HG02610 (cell line): ENCODE results near the gene AMZ1.
"Not testable (repeated sequence)": the region's sequence is repeated elsewhere in the genome, so short reads cannot be mapped to it uniquely, and the experiment has no call there.

ENCODE experiments used
- ATAC-seq: cut with Tn5 transposase; IDR thresholded peaks from one replicate; pipeline ENCODE4 v1.9.1; 2021; ENCODE audit warnings: mild to moderate bottlenecking, moderate library complexity; ENCODE audit not compliant: unreplicated experiment

The AMZ1 gene

DNA sequence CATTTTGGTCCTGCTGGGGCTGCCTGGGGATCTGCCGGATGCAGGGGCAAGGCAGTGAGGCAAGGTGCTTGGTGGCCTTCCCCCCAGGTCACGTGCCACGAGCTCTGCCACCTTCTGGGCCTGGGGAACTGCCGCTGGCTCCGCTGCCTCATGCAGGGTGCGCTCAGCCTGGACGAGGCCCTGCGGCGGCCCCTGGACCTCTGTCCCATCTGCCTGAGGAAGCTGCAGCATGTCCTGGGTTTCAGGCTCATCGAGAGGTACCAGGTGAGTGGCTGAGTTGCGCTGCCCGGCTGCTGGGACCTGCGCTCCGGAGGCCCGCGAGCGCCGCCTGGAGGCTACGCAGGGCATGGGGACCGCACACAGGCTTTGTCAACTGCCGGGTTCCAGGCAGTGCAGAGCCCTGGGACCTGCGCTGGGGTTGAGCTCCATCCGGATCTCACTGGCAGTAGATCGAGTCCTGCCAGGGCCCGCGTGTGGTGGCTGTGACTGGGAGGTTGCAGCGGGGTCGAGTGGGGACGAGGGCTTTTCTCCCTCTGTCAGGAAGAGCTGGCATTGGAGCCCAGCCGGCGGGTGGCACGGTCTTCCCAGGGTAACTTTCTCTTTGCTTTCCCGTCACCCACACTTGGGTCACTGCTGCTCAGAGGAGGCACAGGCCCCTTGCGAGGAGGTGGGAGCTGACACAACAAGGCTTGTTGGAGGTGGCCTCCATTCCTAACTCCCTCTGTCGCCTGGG is 21.7 kb downstream of the AMZ1 start:
- peak; percentile 41 for ATAC-seq

DNA sequence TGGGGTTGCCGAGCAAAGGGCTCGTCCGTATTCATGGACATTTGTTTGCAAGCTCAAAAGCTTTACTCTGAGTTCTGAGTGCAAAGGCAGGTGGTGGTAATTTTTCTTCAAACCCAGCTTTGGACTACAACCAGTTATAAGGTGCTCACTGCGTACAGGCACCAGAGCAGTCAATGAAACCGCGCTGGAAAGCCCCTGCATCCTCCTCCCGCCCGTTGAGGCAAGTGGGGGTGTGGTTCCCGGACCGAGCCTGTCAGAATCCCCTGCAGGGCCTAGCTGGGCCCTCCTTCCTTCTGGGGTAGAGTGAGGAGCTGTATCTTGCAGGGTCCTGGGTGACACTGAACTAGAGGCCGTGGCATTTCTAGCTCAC is 22.3 kb downstream of the AMZ1 start:
- ATAC-seq: peak; percentile 63

DNA sequence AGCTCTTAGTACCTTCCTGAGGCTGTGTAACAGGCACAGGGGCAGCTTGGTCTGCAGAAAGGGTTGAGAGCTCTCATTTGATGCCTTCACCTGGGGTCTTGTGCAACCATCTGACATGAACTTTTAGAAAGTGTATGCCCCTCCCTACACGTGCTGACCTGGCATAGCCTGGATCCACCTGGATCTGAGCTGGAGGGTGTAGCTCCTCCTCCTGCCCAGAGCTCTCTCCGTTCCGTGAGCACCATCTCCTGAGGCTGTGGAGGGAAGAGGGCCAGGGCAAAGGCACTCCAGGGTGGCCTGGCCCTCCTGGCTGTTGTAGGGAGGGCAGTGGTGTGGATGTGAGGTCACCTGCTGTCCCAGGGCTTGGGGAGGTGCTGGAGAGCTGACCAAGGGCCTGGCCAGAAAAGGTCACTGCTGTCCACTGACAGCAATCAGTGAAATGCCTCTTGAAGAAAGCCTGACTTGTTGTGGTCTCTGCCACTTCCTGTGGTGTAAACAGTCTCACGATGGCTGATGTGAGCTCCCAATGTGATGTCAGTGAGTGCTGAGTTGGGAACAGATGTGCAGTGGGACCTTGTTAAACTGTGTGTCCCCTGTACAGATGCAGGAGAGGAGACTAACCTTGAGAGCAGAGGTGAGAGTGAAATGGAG is 23.0 kb downstream of the AMZ1 start:
- peak; percentile 37 for ATAC-seq

DNA sequence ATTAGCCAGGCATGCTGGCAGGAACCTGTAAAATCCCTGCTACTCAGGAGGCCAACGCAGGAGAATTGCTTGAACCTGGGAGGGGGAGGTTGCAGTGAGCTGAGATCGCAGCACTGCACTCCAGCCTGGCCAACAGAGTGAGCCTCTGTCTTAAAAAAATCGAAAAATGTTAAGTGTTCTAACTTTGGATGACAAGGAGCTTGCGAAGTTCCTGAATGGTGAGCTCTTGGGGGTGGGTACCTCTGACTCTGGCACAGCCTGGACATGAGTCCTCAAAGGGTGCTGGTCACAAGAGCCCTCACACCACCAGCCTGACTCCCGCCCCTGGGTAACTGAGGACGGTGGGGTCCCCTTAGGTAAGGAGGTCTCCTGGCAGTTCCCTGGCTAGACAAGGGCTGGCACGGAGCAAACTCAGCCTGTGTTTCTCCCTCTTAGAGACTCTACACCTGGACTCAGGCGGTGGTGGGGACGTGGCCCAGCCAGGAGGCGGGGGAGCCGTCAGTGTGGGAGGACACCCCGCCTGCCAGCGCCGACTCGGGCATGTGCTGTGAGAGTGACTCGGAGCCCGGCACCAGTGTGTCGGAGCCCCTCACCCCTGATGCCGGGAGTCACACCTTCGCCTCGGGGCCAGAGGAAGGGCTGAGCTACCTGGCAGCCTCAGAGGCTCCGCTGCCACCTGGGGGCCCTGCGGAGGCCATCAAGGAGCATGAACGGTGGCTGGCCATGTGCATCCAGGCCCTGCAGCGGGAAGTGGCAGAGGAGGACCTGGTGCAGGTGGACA is 24.1 kb downstream of the AMZ1 start:
- ATAC-seq: no peak

DNA sequence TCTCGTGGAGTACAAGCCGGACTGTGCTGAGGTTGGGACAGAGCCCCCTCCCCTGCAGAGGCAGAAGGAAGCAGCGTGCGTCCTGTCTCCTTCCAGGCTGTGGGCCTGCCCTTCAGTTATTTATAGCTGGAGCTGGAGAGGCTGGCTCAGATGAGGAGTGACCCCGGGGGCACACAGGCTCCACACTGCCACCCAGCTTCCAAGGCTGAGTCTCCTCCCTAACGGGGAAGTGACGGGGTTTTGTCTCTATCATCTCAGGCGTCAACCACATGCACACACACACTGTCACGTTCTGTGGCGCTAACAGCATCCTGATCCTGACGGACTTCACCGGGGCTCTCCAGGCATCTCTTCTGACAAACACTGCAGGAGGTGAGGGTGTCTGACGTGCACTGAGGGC is 25.4 kb downstream of the AMZ1 start:
- no peak for ATAC-seq

DNA sequence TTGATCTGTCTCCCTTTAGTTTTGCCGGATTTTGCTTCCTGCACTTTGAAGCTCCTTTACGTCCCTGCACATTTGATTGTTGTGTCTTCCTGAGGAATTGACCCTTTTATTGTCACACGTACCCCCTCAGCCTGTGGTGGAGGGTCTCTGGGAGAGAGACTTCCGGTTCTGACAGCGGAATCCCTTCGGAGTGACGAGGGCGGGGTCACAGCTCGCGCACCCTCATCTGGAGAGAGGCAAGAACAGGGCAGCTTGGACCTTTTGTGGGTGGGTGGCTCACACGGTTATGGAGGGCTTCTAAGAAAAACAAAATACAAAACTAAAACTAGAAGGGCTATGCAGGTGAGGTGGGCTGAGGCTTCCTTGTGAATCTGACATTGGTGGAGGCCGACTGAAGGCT is 26.0 kb downstream of the AMZ1 start:
- no peak for ATAC-seq

DNA sequence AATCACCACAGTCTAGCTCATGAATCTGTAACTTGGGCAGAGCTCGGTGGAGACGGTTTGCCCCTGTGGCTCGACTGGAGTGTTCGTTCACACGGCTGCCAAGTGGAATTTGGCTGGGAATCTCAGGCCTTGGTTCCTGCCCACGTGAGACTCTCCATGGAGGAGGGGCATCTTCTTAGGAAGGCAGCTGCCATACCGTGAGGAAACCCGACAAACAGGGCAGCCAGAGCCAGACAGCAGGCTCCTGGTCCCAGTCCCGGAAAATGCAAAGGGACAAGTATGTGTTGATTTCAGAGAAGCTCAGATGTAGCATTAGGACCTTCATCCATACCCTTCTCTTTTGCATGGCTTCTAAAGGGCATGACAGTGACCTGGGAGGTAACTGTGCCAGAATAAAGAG is 26.6 kb downstream of the AMZ1 start:
- no peak for ATAC-seq

DNA sequence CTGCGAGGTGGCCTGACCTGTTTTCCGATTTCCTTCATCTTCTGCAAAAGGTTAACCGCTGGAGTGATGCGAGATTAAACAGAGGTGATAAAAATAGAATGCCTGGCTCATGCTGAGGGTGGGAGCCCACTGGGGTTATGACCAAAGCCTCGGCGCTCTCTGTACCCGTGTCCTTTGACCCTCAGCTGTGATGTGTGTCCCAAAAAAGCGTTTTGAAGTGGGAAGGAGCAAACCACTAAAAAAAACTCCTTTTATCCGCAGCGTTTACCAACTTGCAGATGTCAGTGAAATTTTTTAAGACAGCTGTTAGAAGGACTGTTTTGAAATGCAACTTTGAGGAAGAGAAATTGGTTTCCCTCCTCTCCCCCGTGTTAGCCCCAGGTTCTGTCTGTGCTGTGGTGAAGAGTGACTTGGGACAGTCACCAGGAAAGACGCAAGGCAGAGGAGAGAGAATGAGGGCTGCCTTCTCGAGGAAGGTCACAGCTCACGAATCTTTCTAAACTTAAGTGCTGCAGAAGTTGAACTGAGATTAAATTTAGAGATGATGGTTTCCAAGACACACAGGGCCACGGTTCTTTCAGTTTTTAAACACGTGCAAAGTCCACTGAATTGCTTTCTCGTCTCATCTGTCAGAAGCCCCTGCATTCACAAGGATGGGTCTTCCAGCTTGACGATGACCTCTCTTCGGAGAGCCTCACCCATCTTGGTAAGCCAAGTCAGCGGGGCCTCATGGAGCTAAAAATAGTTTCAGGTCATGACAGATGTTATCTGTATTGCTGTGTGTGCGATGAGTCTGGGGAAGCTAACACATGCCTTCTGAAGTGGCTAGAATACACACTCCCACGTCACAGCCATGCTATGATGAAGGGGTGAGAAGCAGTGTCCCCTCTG is 27.6 kb downstream of the AMZ1 start:
- ATAC-seq: no peak

DNA sequence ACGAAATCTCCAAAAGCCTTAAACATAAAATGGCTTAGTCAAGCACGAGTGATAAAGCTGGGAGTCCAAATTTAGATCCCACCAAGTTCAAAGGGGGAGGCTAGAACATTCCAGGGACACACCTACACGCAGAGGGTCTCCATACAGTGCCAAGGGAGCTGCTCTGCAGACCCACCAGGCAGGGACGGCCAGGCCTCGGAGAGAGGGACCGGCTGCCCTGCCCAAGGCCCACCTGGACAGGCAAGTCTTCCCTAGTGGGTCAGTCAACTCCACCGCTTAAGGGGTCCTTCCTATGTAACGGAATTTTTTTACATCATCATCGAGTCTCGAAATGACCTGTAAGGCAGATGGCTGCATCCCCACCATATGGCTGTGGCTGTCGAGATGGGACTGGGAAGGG is 28.5 kb downstream of the AMZ1 start:
- no peak for ATAC-seq

DNA sequence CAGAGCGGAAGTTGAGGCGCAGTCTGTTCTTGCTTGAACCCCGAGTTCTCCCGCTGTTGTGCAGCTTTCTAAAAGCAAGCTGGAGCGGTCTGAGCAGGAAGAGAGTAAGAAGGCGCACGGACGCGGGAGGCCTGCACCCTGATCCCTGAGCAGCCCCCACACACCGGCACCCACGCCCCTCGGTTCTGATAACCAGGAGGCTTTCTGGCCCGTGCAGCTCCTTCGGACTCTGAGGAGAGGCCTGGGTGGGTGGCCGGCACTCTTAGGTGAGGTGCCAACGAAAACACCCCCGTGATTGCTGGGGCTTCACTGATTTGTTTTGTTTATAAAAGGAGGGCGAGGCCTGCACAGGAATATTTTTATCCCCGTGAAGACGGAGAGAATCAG is 28.9 kb downstream of the AMZ1 start:
- ATAC-seq: no peak

DNA sequence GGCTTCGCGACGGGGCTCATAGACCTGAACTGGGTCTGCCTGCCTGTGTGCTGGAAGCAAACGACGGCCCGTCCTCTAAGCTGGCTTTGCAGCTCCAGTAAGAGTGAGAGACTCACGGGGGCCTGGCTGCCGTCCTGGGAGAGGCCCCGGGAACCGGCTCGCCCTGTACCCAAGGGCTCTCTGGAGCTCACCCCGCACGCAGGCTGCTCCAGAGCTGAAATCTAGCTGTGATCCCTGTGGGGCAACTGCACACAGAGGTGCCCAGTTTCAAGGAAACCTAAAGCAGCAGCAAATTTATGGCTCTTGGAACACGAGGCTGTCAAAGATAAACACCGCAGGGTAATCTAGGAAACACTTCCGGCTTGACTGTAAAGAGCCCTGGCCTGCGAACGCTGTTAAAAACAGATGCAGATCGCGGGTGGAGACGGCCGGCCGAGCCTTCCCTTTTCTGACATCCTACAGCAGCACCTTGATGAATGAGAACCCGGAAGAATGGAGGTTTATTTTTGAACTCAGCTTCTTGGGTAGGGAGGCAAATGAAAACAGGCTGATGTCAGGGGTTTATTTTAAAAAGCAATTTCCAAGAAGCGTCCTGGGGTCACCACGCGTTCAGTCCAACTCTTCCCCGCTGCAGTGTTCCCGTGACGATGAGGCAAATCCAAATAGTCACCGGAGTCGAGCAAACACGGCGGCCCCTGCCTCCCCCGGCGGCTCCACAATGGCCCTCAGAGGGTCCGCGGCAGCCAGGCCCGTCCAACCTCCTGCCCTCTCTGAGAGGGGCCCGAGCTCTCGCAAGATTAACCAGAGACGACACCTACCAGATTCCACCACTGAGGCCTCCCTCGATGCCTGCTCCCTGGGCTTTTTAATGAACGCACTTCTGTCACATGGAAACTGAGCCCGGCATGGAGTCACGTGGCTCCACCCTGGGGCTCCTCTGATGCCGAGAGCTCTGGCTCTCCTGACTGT is 29.6 kb downstream of the AMZ1 start:
- no peak for ATAC-seq

DNA sequence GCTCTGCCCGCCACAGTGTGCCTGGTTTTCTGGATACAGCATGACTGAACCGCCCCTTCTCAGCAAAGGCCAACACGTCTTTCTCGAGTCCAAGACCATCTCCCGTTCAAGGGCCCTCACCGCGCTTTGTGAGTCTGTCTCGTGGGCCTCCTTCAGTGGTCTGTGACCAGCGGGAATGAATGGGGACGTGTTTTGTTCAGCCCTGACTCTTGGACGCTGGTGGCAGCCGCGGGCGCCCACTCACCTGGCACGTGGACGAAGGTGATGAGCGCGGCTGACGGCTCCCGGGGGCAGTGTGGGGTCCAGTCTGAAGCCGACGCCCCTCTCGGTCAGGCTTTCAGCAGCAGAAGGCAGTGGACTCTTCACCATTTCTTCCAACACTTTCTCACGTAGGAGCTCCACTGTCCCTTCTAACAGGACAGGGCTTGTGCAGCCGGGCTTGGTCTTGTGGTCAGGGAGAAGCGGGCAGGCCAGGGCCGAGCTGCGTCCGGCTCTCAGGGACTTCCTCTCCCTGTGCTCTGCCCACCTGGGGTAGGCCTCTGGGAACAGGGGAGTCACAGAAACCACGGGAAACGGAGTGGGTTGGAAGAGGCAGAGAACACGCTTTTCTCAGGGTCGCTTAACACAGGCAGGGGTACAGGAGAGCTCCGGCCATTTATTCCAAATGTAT is 30.4 kb downstream of the AMZ1 start:
- no peak for ATAC-seq

DNA sequence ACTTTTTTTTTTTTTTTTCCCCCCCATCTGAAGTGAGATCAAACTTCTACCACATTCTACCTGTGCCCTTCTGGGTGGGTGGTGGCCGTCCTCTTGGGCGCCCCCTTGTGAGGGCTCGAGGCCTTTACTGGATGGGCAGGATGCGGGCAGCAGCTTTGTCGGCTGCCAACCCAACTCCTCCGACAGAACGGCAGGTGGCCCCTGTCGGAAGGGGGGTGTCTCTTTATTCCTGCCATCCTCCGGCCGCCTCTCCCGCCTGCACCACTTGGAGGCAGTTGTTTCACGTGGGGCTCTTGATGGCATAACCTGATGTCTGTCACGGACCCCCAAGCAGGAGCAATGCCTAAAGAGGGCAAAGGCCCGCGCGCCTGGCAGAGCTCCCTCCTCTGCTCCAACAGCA is 31.0 kb downstream of the AMZ1 start:
- no peak for ATAC-seq

DNA sequence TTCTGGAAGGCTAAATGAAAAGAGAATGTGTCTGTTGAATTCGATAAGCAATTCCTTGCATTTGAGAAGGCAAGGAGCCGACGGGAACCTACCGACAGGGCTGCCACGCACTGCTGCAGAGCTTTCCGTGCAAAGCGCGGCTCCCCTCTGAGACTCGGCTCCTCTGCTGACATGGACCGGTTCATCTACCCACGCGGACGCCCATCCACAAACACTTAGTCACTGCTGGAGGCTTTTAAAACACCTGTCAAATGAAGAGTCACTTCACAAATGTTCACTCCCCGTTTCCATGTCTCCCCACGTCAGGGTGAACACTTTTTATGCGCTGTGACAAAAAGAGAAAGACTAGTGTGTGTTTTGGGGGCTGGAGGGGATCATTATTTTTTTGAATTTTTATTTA is 32.0 kb downstream of the AMZ1 start:
- no peak for ATAC-seq

DNA sequence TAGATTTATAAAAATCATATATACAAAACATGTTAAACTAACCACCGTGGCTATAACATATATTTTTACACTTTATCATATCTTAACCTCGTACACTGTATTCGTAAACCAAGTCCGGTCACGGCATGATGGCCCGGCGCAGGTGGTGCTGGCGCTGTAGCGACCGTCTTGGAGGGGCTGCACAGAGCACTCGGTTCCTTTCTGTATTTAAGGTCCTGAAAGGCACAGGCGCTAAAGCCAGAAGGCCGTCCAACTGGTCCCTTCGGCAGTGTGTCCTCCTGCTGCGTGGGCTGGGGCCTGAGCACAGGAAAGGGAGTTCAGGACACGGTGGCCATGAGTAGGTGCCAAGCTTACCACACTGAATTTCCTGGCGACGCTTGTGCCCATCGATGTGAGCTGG is 33.8 kb downstream of the AMZ1 start:
- no peak for ATAC-seq

DNA sequence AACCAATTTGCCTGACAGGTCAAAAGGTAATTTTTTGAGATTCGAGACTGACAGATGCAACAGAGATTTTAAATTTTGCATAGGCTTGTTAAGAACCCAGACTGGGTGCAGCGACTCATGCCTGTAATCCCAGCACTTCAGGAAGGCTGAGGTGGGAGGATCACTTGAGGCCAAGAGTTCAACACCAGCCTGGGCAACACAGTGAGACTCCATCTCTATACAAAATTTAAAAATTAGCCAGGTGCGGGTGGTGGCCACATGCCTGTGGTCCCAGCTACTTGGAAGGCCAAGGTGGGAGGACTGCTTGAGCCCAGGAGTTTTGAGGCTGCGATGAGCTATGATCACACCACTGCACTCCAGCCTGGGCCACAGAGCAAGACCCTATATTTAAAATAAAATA is 34.6 kb downstream of the AMZ1 start:
- ATAC-seq: no peak

DNA sequence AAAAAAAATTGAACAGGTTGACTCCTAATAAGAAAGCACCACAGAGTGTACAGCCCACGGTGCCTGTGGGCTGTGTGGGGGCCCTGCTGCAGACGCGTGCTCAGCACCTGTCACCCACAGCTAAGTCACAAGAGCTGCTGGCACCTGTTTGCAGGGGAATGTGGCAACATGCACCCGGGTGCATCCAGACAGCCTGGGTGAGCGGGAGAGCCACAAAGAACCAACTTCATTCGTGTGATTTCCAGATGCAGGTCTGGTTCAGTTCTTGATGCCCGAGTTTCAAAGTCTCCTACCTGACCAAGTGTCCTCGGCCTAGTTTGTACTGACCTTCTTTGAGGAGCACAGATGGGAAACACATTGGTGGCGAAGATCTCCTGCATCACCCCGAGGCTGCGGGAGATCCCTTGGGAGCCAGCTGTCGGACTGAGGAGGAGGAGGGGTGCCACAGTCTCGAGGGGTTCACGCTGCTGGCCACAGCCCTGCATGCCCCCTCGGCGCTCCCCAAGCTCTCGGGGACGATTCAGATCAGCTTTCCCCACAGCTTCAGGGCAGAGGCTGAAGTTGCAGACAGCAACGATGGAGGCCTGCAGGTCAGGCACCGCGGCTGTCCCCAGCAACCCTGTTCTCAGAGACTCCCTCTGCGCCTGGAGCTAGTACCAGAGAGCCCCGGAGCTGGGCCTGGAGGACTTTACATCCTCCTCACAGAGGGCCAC is 35.3 kb downstream of the AMZ1 start:
- ATAC-seq: no peak

DNA sequence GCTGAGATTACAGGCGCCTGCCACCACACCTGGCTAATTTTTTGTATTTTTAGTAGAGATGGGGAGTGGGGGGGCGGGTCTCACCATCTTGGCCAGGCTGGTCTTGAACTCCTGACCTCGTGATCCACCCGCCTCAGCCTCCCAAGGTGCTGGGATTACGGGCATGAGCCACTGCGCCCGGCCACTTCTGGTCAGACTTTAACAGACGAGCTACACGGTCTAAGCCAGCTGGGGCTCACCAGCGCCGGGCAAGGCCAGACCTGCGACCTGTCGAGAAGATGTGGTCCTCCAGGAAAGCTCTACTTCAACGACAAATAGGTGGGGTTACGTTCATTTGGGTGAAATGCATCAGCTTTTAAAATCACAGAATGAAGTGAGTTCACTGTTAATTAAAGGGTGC is 36.0 kb downstream of the AMZ1 start:
- ATAC-seq: not testable (repeated sequence)
